ENCODE measurements around the gene TMEM250. TPM values are rescaled to one million over a fixed set of nuclear protein-coding genes. Genes with fewer than 3 reads are reported as not detected.

Gene TMEM250
- total RNA-seq, 6 experiments from 2014 or later: 12.4 to 29.7 (median 15.4) TPM

DNA sequence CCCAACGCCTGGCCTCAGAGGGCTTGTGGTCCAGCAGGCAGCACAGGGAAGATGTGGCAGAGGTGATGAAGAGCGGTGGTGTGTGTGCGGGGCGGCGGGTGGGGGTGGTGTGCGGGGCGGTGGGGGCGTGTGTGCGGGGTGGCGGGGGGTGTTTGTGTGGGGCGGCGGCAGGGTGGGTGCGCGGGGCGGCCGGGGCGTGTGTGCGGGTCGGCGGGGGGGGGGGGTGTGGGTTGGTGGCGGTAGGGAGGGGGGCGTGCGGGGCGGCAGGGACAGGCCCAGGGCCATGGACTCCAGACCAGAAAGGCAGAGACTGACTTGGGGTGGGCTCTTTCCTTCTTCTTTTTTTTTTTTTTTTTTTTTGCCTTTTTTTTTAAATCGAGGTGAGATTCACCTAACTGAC lies 19.1 kb downstream of the TMEM250 start:
- Histone ChIP-seq H3K36me3 (no peaks in the 10 kb centered on the region), H3K27ac (no peak overlapping the region), H3K4me3 (no peak overlapping the region), H3K9me3 (no peaks in the 10 kb centered on the region), H3K27me3 (no peaks in the 10 kb centered on the region), H3K4me1 (peaks cover 0 to 5% (median 2%) of the 10 kb centered on the region in 4 donors)
- TF ChIP-seq POLR2A (IDR thresholded peaks at IDR 0.05): no peak
- TF ChIP-seq, protein P1, sequence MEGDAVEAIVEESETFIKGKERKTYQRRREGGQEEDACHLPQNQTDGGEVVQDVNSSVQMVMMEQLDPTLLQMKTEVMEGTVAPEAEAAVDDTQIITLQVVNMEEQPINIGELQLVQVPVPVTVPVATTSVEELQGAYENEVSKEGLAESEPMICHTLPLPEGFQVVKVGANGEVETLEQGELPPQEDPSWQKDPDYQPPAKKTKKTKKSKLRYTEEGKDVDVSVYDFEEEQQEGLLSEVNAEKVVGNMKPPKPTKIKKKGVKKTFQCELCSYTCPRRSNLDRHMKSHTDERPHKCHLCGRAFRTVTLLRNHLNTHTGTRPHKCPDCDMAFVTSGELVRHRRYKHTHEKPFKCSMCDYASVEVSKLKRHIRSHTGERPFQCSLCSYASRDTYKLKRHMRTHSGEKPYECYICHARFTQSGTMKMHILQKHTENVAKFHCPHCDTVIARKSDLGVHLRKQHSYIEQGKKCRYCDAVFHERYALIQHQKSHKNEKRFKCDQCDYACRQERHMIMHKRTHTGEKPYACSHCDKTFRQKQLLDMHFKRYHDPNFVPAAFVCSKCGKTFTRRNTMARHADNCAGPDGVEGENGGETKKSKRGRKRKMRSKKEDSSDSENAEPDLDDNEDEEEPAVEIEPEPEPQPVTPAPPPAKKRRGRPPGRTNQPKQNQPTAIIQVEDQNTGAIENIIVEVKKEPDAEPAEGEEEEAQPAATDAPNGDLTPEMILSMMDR (IDR thresholded peaks at IDR 0.05): no peak
- intact Hi-C loops (cut with DNase I): no loop called here
- 67% methylated on average over 15 of the region's 25 CpGs for WGBS (ENCODE audit: insufficient coverage, low coverage, low lambda C conversion rate, missing lambda C conversion rate)
- ATAC-seq (no peak), DNase-seq (no peak)

DNA sequence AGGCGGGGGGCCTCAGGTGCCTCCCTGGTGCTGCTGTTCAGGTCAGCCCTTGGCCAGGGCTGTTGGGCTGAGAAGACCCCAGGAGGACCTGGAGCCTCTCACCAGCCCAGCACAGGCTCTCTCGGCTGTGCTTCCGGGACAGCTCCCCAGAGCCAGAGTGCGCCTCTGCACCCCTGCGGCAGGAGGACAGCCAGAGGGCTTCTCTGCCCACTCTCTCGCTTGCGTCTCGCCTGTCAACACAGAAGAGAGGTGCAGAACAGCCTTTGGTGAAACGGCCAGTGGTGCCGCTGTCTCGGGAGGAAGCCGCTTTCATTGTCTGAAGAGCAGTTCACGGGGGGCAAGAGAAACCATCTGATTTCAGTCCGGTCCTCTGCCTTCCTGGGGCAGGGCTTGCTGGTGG lies 19.8 kb downstream of the TMEM250 start:
- DNase-seq (no peak), ATAC-seq (no peak)
- H3K4me1 ChIP-seq: peaks cover 0 to 8% (median 2%) of the 10 kb centered on the region in 4 donors
- H3K36me3 ChIP-seq: no peaks in the 10 kb centered on the region
- intact Hi-C loops (cut with DNase I): no loop called here
- no peak for TF ChIP-seq POLR2A (IDR thresholded peaks at IDR 0.05)
- TF ChIP-seq, protein P1 (IDR thresholded peaks at IDR 0.05): no peak
- H3K4me3 ChIP-seq: no peak overlapping the region
- H3K9me3 ChIP-seq: no peaks in the 10 kb centered on the region
- WGBS (ENCODE audit: insufficient coverage, low coverage, low lambda C conversion rate, missing lambda C conversion rate): 8% methylated on average over 2 of the region's 14 CpGs
- H3K27me3 ChIP-seq: no peaks in the 10 kb centered on the region
- H3K27ac ChIP-seq: no peak overlapping the region

DNA sequence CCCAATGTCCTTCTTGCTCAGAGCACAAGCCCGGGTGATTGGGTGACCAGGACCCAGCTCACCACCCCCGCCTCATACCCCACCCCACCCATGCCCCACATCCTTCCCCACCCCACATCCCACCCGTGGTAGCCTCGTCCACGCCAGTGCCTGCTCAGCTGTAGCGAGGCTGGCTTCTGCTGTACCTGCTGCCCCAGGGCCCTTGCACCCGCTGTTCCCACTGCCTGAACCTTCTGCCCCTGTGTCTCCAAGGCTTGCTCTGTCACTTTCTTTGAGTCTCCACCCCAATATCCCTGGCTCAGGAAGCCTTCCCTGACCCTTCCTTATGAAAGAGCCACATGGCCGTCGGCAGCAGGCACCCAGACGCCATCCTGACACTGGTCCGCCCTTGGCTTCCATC lies 20.5 kb downstream of the TMEM250 start:
- TF ChIP-seq POLR2A (IDR thresholded peaks at IDR 0.05): no peak
- TF ChIP-seq, protein P1 (IDR thresholded peaks at IDR 0.05): no peak
- no peaks in the 10 kb centered on the region for H3K36me3 ChIP-seq
- H3K4me1 ChIP-seq: peaks cover 0 to 14% (median 6%) of the 10 kb centered on the region in 4 donors
- WGBS (ENCODE audit: insufficient coverage, low coverage, low lambda C conversion rate, missing lambda C conversion rate): 69% methylated on average over 8 of the region's 11 CpGs
- no peaks in the 10 kb centered on the region for H3K9me3 ChIP-seq
- DNase-seq (no peak), ATAC-seq (no peak)
- intact Hi-C loops (cut with DNase I): no loop called here
- no peaks in the 10 kb centered on the region for H3K27me3 ChIP-seq
- no peak overlapping the region for H3K27ac ChIP-seq
- no peak overlapping the region for H3K4me3 ChIP-seq

DNA sequence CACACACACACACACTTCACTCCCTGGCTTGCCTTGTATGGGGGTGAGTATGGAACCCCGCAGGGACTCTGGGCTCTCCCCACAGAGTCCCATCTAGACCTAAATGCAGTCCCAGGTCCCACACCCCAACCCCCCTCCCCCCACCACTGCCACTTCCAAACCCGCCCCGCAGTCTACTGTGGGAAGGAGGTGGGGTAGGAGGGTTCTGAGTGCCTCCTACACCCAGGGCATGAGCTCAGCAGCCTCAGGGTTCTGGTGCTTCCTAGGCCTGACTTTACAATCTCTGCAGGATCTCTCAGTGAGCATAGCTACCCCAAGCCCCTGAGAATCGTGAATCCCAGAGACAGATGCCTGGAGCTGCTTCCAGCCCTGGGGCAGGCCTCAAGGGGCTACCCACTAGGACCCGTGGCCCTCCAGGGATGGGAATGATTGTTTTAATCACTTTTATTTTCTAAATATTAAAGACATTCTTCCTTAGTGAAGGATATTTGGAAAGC lies 22.1 kb downstream of the TMEM250 start:
- DNase-seq (no peak), ATAC-seq (no peak)
- no peak for TF ChIP-seq POLR2A (IDR thresholded peaks at IDR 0.05)
- TF ChIP-seq, protein P1 (IDR thresholded peaks at IDR 0.05): no peak
- intact Hi-C loops (cut with DNase I): no loop called here
- WGBS (ENCODE audit: insufficient coverage, low coverage, low lambda C conversion rate, missing lambda C conversion rate): 63% methylated on average over 2 of the region's 5 CpGs
- H3K4me1 ChIP-seq: peaks cover 0 to 27% (median 9%) of the 10 kb centered on the region in 4 donors
- no peak overlapping the region for H3K4me3 ChIP-seq
- no peaks in the 10 kb centered on the region for H3K9me3 ChIP-seq
- no peak overlapping the region for H3K27ac ChIP-seq
- no peaks in the 10 kb centered on the region for H3K27me3 ChIP-seq
- H3K36me3 ChIP-seq: no peaks in the 10 kb centered on the region

All from right lobe of liver (tissue), 6 donors.